DMS79 (cell line): ENCODE data around the gene XYLT2.
"Not testable (repeated sequence)": the region's sequence is repeated elsewhere in the genome, so short reads cannot be mapped to it uniquely, and the experiment has no call there.

Source experiments
- DNase-seq: peaks from one replicate; lab custom pipeline; 2025; lab: John Stamatoyannopoulos, UW

The XYLT2 gene

DNA sequence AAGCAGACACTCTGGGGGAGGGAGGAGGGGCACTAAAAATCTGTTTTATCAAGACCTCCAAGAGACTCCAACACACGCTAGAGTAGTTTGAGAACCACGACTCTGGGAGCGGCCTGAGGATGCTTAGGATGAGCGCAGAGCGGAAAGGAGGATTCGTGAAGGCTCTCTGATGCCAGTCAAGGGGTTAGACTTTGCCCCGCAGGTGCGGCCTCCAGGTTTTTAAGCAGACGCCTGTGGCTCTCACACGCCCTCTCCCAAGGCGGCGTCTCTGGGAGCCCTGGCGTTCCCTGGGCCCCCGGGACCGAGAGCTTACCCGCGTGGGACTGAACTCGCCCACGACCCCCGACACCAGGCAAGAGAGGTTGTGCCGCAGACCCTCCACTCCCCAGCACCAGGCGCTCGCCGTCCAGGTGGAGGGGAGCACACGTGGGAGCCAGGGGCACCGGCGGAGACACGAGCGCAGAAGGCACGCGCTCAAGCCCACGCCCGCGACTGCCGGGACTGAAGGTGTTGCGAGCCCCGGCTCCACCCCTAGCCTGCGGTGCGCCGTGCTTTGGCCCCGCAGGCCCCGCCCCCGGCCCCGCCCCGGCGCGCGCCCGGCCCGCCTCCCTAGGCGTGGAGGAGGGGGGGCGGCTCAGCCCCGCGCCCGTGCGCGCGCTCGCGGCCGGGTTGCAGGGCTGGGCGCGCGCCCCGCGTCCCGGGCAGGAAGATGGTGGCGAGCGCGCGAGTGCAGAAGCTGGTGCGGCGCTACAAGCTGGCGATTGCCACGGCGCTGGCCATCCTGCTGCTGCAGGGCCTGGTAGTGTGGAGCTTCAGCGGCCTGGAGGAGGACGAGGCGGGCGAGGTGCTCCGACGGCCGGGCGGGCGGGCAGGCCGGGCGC is at the start of gene XYLT2:
Gene XYLT2 (plus strand): TSS at position 695 of the 881 bp plus-strand sequence. CDS start 15 bp downstream, at position 710.
- DNase-seq, result peak; percentile 31

DNA sequence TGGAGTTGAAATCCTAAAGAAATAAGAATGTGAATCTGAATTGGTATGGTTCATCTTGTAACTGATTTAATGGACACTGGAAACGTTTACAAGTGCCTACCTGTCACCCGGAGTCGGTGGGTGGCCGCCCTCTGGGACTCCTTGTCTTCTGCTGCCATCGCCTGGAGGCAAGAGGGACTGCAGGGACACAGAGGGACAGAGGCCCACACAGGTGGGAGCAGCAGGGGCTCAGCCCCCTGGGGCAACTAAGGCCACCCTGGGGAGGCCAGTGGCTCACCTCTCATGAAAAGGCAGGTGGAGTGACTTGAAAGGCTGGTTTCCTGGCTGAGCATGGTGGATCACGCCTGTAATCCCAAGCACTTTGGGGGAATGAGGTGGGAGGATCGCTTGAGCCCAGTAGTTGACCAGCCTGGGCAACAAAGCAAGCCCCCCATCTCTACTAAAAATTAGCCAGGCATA is 48.5 kb upstream of the XYLT2 start:
- DNase-seq, result peak; percentile 35

DNA sequence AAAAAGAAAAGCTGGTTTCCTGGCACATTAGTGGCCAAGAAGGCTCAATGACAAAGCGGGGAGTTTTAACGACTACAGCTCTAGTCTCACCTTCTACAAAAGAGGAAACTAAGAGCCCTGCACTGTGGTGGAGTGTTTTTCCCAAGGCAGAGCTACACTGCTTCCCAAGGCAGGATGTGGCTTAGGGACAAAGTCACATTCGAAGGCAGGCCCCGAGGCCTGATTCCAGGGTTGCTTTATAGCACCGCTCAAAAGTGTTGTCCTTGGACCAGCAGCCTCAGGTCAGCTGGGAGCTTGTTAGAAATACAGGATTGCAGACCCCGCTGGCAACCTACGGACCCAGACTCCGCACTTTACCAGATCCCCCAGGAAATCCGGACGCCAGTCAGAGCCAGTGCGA is 47.9 kb upstream of the XYLT2 start:
- no peak for DNase-seq

DNA sequence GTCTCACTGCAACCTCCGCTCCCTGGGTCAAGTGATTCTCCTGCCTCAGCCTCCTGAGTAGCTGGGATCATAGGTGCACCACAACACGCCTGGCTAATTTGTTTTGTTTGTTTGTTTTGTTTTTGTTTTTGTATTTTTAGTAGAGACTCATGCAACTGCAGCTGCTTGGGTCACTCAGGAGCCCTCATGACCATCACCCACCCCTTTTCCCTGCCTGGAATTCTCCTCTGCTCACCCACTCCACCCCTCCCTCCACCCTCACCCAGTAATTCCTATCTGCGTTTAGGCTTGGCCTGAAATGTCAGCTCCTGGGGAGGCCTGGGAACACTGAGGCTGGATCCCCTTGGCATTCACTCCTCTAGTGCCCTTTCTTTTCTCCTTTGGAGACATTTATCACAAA is 46.1 kb upstream of the XYLT2 start:
- DNase-seq, result no peak

DNA sequence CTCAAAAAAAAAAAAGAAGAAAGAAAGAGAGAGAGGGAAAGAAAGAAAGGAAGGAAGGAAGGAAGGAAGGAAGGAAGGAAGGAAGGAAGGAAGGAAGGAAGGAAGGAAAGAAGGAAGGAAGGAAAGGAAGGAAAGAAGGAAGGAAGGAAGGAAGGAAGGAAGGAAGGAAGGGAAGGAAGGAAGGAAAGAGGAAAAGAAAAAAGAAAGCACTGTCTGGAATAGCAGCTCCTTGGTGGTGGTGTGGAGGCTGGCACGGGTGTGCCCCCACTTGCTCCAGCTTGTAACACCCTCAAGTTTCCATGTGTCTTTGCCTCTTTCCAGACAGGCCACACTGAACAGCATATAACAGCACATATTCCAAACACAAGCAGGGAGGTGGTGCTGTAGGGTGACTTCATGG is 45.1 kb upstream of the XYLT2 start:
- not testable (repeated sequence) for DNase-seq

DNA sequence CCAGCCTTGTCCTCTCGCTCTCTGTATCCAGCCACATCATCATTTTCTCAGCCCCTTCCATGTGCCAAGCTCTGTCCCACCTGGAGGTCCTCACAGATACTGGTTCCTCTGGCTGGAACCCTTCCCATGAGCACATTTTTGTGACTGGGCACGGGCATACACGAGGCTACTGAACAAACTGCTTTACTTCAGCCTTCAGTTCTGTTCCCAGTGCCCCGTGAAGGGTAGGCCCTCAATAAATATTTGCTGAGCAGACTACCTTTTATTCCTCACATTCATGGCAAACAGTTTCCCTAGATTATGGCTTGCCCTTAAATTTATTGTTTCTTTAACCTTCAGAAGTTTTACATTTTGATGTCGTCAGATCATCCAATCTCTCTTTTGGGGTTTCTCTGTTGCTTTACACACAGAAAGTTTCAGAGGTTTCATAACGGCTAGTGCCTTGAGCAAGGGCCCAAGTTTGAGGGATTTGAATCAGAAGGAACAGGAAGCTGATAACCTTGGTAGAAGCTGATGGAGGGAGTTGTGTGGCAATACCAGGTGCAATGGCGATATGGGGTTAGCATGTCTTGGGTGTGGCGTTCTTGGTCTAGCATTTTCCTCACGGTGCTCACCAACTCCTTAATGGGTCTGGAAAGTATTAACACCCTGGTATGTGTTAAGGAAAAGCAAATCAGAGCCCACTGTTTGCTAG is 43.9 kb upstream of the XYLT2 start:
- no peak for DNase-seq

DNA sequence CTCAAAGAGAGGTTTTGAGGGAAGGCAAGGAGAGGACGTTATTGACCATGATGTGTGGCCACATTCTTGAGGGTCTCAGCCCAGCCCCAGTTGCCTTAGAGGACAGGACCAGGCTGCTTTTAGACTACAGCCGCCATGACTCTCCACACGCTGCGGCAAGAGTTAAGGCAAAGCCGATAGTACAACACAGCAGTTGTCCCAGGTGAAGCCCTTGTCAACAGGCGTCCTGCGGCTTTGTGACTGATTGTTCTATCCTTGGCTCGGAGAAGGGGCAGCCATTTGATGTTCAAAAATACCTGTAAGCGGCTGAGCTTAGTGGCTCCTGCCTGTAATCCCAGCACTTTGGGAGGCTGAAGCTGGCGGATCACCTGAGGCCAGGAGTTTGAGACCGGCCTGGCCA is 42.9 kb upstream of the XYLT2 start:
- no peak for DNase-seq

DNA sequence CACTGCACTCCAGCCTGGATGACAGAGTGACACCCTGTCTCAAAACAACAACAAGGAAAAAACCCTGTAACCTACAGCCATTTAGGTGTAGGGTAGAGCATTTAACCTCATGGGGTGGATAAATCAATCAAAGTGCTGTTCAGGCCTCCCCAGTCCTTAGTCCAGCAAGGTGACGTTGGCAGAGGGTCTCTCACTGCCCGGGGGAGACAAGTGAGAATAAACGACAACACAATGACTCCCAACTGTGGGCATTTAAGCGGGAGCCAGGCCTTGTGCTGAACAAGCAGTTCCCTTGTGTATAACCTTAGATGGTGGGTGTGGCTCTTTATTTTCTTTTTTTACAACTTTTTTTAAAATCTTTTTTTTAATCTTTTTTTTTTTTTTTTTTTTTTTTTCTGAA is 42.3 kb upstream of the XYLT2 start:
- no peak for DNase-seq

DNA sequence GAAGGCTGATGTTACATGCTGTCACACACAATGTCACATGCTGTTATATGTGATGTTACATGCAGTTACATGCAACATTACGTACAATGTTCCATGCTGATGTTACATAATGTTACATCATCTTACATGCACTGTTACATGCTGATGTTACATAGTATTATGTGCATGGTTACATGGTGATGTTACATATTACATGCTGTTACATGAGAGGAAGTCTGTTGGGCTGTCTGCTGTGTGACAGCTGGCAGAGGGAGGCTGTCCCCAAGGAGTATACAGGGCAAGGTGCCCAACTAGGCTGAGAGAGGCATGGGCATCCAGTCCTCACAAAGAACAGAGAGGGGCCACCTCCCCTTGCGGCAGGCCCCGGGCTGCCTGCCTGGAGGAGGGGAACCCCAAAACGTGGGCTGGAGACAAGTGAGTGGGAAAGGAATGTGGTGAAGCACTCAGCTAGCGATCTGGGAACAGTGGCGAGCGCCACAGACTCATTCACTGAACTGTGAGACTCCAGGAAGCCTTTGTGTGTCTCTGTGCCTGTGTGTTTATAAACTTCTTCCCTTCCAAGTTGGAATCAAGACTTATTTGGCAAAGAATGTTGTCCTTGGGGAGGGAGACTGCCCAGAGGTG is 41.0 kb upstream of the XYLT2 start:
- no peak for DNase-seq

DNA sequence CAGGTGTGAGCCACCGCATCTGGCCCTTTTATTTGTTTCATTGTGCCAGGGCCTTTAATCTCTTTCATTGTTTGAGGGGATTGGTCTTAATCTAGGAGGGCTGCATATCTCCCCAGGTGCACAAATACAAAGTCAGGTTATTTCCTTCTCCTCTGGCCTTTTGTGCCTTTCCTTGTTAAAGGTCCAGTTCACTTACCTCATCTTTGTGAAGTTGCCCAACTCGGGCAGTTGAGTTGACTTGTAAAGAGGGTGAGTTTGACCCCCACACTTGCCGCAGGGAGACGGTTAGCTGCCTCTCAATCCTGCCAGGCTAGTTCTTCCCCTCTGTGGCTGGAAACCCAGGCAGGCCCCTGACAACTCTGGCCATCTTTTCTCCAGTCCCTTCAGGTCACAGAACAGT is 38.3 kb upstream of the XYLT2 start:
- DNase-seq, result no peak

DNA sequence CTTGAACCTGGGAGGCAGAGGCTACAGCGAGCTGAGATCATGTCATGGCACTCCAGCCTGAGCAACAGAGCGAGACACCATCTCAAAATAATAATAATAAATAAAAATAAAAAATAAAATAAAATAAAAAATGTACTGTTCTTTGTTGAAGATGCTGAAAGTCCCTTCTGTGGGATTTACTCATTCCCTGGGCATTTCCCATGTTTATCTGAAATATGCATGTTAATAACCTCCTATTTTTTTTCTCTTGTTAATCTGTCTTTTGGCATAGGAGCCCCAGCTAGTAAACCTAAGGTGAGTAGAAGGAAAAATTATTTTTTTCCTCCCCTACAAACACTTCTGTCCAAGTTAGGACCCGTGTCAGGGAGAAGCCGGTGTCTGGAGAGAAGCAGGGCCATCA is 37.3 kb upstream of the XYLT2 start:
- DNase-seq, result no peak

DNA sequence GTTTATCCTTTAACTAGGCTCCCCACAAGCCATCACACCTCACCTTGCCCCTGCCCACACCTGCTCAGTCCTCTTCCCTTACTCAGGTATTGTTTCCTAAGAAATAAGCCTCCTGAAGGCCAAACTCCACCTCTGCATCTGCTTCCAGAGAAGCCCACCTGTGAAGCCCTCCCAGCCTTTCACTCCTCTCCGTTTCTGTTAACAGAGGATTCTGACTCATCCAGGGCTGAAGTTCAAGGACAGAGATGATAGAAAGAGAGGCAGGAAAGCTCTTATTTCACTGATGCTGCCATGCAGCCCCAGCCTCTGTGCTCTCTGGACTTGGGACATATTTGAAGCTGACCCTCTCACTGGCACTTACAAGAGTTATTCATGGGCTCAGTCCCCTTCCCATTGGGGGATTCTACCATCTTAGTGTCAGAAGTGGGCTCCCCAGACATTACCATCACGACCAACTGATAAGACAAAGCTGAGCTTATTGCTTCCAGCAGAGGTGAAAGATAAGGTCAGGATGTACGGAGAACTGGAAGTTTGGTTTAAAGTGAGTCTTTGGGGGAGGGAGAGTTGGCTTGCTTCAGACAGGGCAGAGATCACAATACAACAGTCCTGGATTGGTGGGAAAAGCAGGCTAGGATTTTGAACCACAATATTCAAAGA is 35.3 kb upstream of the XYLT2 start:
- no peak for DNase-seq

DNA sequence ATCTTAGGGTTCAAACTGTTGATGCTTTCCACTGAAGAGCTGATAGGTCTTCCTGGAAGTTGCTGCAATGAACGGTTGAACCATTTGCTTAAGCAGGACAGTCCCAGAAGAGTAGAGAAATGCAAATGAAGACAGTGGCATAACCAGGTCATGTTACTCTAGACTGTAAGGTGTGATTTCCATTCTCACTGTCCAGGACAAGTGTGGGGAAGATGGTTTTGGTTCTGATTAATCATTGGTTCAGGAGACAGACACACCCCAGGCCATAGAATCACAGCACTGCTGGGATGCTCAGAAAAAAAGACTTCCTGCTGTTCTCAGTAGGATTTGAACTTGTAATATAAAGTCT is 34.8 kb upstream of the XYLT2 start:
- DNase-seq, result no peak

DNA sequence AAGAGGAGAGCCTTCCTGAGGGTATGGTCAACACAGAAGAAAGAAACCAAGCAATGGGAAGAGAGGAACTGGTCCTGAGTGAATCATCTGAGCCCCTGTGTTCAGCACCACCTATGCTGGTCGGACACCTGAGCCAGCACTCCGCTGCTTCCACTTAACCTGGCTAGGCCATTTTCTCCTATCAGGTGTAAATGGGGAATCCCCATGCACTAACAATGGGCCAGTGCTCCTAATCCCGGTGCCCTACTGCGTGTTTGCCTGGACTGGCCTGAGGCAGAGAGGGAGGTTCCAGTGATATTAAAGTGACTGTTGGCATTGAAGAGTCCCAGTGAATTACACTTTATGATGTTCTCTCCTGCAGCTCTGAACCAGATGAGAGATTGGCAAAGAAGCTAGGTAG is 34.4 kb upstream of the XYLT2 start:
- DNase-seq, result no peak

DNA sequence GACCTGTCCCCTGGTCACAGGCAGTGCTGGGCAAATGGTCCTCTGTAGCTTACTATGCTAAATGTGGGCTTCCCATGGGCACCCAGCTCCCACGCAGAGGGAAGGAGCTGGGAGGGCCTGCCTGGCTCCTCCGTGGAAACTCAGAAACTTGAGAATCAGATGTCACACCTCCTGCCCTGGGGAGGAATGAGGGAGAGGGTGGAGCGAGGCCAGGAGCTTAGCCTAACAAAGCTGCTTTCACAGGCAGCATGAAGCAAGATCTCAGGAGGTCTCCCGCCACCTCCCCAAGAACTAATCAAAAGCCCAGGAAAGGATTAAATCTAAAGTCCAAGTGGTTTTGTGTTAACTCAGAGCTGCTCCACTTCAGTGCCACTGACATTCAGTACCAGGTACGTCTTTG is 33.6 kb upstream of the XYLT2 start:
- no peak for DNase-seq

DNA sequence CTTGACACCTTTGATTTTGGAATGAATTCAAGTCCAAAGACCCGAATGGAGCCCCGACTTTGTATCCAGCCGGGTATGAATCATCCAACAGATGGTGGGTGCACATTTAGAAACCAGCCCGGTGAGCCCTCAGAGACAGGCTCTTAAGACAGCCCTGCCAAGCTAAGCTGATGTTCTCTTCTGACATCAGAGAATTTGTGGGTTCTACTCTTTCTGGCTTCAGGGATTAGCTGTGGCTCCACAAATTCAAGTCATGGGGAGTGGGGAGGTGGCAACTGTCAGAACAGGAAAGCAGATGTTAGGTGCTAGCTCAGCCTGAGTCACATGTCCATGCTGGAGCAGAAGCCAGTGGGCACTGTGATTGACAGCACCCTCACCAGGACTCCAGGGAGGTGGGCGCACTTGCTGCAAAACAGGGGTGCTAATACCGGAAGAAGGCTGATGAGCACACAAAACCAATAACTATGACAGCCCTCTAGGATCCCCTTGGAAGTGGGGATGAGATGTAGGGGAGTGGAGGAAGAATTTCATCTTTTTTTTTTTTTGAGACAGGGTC is 31.4 kb upstream of the XYLT2 start:
- DNase-seq, result no peak

DNA sequence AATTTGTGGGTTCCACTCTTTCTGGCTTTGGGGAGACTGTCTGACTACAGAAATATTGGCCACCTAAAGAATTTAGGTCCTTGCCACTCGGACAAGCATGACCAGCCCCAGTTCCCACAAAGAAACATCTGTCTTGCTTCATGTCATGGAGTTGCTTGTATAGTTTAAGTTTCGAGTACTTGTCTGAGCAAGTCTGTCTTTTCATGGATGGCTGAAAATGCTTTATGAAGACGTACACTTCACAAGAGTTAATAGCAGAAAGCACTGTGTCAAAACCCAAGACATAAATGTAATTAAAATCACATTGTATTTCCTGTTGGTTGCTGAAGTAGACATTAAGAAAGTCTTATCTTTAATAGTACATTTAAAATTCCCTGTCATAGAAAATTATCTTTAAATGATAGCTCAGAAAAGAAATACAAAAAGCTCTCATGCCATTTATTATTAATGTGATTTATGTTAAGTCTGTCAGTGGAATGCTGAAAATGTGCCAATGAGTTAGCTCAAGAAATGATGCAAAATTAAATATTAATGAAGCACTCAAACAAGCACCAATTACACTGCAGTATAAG is 29.8 kb upstream of the XYLT2 start:
- DNase-seq, result peak; percentile 85

DNA sequence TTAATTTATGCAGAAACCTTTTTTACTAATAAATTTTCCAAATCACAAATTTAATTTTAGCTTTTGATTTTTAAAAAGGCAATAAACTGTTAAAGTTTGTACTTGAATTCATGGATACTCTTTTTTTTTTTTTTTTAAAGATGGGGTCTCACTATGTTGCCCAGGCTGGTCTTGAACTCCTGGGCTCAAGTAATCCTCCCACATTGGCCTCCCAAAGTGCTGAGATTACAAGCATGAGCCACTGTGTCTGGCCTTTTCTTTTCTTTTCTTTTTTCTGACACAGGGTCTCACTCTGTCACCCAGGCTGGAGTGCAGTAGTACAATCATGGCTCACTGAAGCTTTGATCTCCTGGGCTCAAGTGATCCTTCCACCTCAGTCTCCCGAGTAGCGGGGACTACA is 29.3 kb upstream of the XYLT2 start:
- DNase-seq, result not testable (repeated sequence)

DNA sequence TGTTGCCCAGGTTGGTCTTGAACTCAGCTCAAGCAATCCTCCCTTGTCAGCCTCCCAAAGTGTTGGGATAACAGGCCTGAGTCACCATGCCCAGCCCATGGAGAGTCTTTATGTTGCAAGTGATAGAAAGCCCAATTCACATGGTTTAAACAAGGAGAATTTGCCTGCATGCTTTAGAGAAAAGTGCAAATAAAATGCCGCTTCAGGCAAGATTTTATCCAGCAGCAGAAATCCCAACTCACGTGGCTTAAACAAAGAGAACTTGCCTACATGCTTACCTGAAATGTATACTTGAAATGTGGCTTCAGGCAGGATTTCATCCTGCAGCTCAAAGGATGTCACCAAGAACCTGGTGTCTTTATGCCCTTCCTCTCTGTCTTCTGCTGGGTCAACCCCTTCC is 28.8 kb upstream of the XYLT2 start:
- DNase-seq, result no peak

DNA sequence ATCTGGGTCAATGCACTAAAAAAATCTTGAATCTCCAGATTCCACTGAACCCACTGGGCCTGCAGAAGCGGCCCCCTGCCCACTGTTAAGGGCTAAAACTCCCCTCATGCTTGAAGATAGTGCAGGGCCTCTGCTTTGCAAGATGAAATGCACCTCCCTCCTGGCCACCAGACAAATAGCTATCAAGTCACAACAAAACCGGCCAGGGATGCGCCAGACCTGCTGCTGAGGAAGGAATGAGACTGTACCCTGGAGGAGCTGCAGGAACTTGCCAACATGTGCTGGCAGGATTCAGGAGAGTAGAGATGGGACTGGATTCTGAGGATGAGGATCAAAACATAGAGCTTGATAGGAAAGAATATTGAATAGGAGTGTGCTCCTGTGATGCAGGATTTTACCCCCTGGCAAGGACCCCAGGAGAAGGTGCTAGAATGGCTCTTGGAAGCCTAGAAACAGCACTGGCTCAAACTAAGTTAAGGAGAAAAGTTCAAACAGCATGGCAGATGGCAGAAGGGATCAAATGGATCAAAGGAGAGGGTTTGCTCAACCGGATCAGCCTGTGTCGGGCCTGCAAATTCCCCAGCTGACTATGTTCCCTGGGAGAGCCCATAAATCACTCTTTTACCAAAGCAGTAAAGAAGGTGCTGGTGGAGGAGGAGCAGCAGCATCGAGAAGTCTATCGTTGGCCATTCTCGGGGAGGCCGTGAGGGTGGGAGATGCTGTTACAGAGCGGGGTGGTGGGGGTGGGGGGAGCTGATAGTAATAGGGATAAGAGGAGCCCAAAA is 27.2 kb upstream of the XYLT2 start:
- no peak for DNase-seq
